Aorta (tissue), 5 donors: Measurements from ENCODE around the gene CAMK2G. TPM values are rescaled to one million over a fixed set of nuclear protein-coding genes. Genes with fewer than 3 reads are reported as not detected.

ENCODE experiments used
- ATAC-seq: fragments of 200-7000 bp; cut with Tn5 transposase; one replicate; pipeline ENCODE4 v1.9.1; 2022; ENCODE audit warnings: moderate library complexity; ENCODE audit not compliant: low FRiP score
- DNase-seq, 2 donors: peaks; one replicate each; pipeline ENCODE4 v3.0.0-alpha.2; 2020
- H3K27ac ChIP-seq, 2 donors: one replicate each; pipeline ENCODE4 v1.5.1; 2013; ENCODE audit warnings: low read length in 2 of 2, mild to moderate bottlenecking in 2 of 2, moderate library complexity in 2 of 2, control low read depth in 1 of 2, inconsistent platforms in 1 of 2, low read depth in 1 of 2
- H3K27me3 ChIP-seq, 2 donors: one replicate each; pipeline ENCODE4 v1.6.1; 2013; ENCODE audit warnings: control low read depth in 1 of 2, low read length in 1 of 2, mild to moderate bottlenecking in 1 of 2, moderate library complexity in 1 of 2; ENCODE audit not compliant: insufficient read depth in 2 of 2, control insufficient read depth in 1 of 2
- H3K36me3 ChIP-seq, 2 donors: one replicate each; pipeline ENCODE4 v1.6.1; 2013; ENCODE audit warnings: control low read depth in 1 of 2, low read length in 1 of 2, mild to moderate bottlenecking in 1 of 2; ENCODE audit not compliant: insufficient read depth in 2 of 2, control insufficient read depth in 1 of 2
- H3K4me1 ChIP-seq, 2 donors: one replicate each; pipeline ENCODE4 v1.6.1; 2013; ENCODE audit warnings: low read length in 2 of 2, control low read depth in 1 of 2, mild to moderate bottlenecking in 1 of 2, moderate library complexity in 1 of 2; ENCODE audit not compliant: insufficient read depth in 2 of 2, control insufficient read depth in 1 of 2
- H3K4me3 ChIP-seq, 2 donors: one replicate each; pipeline ENCODE4 v1.5.1; 2013; ENCODE audit warnings: low read length in 2 of 2, control low read depth in 1 of 2, mild to moderate bottlenecking in 1 of 2
- H3K9me3 ChIP-seq: one replicate; pipeline ENCODE4 v1.6.1; 2013; ENCODE audit warnings: mild to moderate bottlenecking, low read length; ENCODE audit not compliant: control insufficient read depth
- WGBS, 2 donors: extraction: QIAGEN DNeasy Blood & Tissue Kit; methylation state at CpG; one replicate each; pipeline ENCODE4 v1.1.7; 2013; 5-methylcytosine and 5-hydroxymethylcytosine counted together
- intact Hi-C, 2 donors: fragments of 100-400 bp; cut with DNase I; formaldehyde crosslinking; loops; one replicate each; pipeline versions ENCODE4 v1.14.2 to v1.15.0; 2022
- polyA plus RNA-seq, 2 donors: library from polyadenylated mRNA; stranded (reverse); fragments of 200-250 nt; gene quantifications; one replicate each; pipeline ENCODE4 v1.2.3, GENCODE V29; 2013
- total RNA-seq, 2 donors: library from RNA; stranded (reverse); fragmentation: NEBNext Ultra II Directional; extraction: Animal tissue kit (Norgen Biotek cat#: 25700); gene quantifications; one replicate each; pipeline ENCODE4 v1.2.1, GENCODE V29; 2021
- donor health status: healthy with polysubstance abuse.
- donor health status: Bipolar disorder and iron deficiency.
- donor health status: DM: no; HTN: no; CAD: no.
- donor health status: DM: no; HTN: no; CAD: no.
- donor health status: DM: yes; HTN: yes; CAD: no.

Gene CAMK2G
- total and polyA plus RNA-seq, 4 donors, result 37.1 to 76.7 (median 70.8) TPM

DNA sequence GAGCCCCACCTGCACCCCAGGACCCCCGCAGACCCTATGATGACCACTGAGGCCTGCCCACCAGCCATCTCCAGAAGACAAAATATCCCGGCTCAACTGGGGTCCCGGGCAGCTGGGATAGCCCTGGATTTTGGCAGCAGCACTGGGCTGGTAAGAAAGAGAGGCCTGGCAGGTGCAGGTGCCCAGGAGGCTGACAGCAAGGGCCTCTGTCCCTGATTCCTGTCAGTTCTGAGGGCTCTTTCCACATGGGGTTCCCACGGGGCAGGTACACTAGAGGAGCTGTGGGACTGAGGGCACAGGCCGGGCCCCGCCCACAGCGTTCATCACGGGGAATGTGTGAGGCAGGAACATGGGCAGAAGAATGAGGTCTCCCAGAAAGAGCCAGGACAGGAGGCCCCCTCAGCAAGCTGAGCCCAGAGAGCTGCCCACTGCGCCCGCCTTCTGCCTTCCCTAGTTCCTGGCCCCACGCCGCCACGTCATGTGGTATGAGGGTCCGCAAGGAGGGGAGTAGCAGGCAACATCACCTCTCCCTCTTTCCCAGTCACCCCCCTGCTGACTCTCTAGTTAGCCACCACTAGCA lies 50.1 kb downstream of the CAMK2G start:
- peak in 1 of 2 donors; percentile 41 for DNase-seq
- H3K36me3 ChIP-seq, result peaks cover 0 to 16% of the 10 kb centered on the region in 2 donors

DNA sequence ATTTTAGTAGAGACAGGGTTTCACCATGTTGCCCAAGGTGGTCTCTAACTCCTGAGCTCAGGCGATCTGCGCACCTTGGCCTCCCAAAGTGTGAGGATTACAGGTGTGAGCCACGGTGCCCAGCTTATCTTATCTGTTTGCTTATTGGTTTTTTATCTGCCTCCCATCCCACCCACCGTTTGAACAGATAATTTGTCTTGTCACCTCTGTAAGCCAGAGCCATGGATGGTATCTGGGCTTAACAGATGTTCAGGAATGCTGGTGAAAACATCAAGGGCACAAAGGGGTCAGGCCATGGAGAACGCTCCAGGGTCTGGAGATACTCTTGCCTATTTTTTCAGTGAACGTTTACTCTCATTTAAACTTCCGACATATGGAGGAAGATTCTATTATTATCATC lies 51.0 kb downstream of the CAMK2G start:
- Histone ChIP-seq H3K4me3 (no peak overlapping the region), H3K36me3 (peaks cover 0 to 16% of the 10 kb centered on the region in 2 donors), H3K4me1 (no peaks in the 10 kb centered on the region), H3K27me3 (no peaks in the 10 kb centered on the region), H3K27ac (no peak overlapping the region), H3K9me3 (no peaks in the 10 kb centered on the region)
- DNase-seq, result no peak
- 83 to 87% methylated on average over 7 of the region's 7 CpGs for whole genome bisulfite sequencing, 2 donors
- intact Hi-C loops, result no loop called here
- no peak for ATAC-seq

More for the DNA sequence above, 50.1 kb downstream of the CAMK2G start:
- H3K4me3 ChIP-seq, result no peak overlapping the region
- H3K27ac ChIP-seq, result no peak overlapping the region
- ATAC-seq, result no peak
- no peaks in the 10 kb centered on the region for H3K9me3 ChIP-seq
- H3K4me1 ChIP-seq, result no peaks in the 10 kb centered on the region
- 95% methylated on average over 11 to 14 of the region's 14 CpGs for WGBS, 2 donors
- intact Hi-C loops, result no loop called here
- H3K27me3 ChIP-seq, result no peaks in the 10 kb centered on the region

DNA sequence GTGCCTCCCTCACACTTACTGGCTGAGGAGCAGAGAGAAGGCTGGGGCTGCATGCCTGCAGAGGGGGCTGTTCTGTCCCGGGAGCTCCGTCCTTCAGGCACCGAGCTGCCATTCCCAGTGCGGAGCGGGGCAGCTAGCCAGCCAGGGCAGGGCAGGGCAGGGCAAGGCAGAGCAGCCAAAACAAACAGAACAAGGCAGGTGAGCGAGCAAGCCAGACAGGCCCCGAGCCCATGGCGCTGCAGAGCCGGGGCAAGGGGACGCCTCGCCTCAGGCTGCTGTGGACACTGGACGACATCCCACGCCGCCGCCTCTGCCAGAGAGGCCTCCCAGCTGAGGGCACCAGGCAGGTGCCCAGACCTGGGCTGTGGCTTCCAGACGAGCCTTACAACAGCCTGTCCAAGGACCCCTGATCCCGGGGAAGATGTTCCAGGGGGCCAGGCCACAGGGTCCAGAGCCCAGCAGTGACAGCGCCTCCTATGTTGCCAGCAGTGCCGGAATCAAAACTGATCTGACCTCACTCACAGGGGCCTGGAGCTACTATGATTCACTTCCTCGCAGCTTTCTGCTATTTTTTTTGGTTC lies 54.8 kb downstream of the CAMK2G start:
- Histone ChIP-seq H3K4me1 (no peaks in the 10 kb centered on the region), H3K27ac (peak overlapping the region; percentile 8 to 62), H3K27me3 (no peaks in the 10 kb centered on the region), H3K4me3 (no peak overlapping the region), H3K9me3 (no peaks in the 10 kb centered on the region), H3K36me3 (peaks cover 0 to 9% of the 10 kb centered on the region in 2 donors)
- intact Hi-C loops, result no loop called here
- peak; percentile 27 for ATAC-seq
- WGBS, 2 donors, result 32 to 35% methylated on average over 20 of the region's 20 CpGs
- DNase-seq, result peak in 1 of 2 donors; percentile 61

DNA sequence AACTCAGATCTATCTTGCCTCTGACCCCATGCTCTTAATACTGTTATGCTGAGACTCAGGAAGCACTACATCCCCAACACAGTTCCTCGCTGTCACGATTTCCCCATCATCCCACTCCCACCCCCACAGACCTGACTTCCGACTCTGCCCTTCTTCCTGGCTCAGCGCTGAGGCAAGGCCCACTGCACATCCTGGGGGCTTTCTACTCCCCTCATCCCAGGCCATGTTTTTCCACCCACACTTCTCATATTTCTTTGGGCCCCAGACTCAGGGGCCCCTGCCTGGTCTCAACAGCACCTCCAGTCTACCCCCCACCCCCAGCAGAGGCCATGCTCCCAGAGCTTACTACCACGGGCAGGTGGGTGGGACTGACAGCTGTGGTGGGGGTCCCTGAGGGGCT lies 55.3 kb downstream of the CAMK2G start:
- no peak for ATAC-seq

DNA sequence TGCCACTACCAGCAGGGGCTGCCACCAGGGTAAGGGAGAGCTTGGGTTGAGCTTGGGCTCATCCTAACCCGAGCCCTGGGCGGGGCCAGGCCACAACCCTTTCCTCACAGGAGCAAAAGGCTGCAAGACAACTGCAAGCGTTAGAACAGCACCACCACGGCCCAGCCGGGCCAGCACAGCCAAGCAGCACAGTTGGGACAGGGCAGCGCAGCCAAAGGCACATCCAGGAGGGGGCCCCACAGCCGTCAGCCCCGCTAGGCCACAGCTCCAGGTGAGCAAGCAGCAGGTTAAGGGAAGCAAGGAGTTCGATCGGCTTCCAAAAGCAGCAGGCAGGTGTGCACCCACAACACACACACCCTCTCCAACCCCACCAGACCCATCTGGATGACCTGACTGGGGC lies 56.0 kb downstream of the CAMK2G start:
- DNase-seq, result peak in 1 of 2 donors; percentile 52
- no peaks in the 10 kb centered on the region for H3K4me1 ChIP-seq
- H3K9me3 ChIP-seq, result no peaks in the 10 kb centered on the region
- H3K27me3 ChIP-seq, result no peaks in the 10 kb centered on the region
- no peak overlapping the region for H3K27ac ChIP-seq
- no peak overlapping the region for H3K4me3 ChIP-seq
- WGBS, 2 donors, result 83 to 89% methylated on average over 10 of the region's 10 CpGs
- no peak for ATAC-seq
- intact Hi-C loops, result no loop called here
- H3K36me3 ChIP-seq, result peaks cover 0 to 8% of the 10 kb centered on the region in 2 donors

More for the DNA sequence above, 55.3 kb downstream of the CAMK2G start:
- no peak for DNase-seq
- Histone ChIP-seq H3K27me3 (no peaks in the 10 kb centered on the region), H3K36me3 (peaks cover 0 to 6% of the 10 kb centered on the region in 2 donors), H3K27ac (peak overlapping the region; percentile 8 to 62), H3K4me1 (no peaks in the 10 kb centered on the region), H3K4me3 (no peak overlapping the region), H3K9me3 (no peaks in the 10 kb centered on the region)
- intact Hi-C loops, result no loop called here
- WGBS, 2 donors, result 65 to 69% methylated on average over 5 of the region's 5 CpGs

DNA sequence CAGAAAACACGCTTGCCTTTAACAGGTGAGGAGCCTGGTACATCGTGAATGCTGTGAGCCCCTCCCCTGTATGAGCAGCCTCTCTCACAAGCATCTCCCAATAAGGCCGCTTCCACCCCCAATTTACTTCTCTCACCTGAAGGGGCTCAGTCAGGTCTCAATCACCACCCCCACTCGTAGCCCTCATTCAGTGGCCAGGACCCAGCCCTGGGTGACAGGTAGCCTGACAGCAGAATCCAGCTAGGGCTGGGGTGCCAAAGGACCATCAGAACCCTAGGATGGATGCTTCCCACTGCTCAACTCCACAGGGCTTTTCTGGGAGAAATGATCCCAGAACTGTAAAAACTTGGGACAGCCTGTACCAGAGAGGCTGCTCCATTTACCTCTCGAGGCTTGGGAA lies 56.5 kb downstream of the CAMK2G start:
- intact Hi-C loops, result no loop called here
- Histone ChIP-seq H3K4me1 (no peaks in the 10 kb centered on the region), H3K9me3 (no peaks in the 10 kb centered on the region), H3K27ac (no peak overlapping the region), H3K4me3 (no peak overlapping the region), H3K27me3 (no peaks in the 10 kb centered on the region), H3K36me3 (peaks cover 0 to 8% of the 10 kb centered on the region in 2 donors)
- DNase-seq (no peak), ATAC-seq (no peak)
- 89% methylated on average over 5 of the region's 5 CpGs for WGBS, 2 donors

DNA sequence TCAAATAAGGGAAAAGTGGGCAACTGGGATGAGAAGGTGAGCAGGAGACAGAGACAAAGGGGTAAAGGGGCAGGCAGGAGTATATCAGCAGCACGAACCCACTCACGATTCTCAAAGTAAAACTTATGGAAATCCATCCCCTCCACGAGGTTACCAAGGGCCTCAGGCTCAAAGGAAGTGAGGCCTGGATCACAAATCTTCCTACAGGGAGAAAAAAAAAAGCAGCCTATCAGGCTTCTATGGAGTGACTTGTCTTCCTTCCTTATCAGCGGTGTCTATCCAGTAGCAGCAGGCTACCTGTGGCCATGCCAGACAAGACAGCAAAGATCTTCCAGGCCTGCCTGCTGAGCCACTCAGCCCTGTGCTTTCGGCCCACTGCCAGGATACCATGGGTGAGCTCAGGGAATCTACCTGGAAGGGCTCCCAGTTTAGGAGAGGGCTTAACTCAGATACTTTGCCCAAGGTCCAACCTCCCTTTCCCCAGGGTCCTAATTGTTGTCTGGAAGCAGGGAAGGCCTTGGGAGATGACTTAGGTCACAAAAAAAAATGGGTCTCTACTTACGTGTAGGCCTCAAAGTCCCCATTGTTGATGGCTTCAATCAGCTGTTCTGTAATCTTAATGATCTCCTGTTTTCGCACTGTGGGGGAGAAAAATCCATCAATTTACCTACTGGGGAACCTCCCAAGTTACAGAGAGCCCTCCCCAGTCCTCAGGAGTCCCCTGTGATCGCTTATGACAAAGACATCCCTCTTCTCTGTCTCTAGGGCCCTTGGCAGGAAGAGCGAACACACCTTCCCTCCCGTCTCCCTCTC lies 57.2 kb downstream of the CAMK2G start:
- H3K36me3 ChIP-seq, result peaks cover 0 to 10% of the 10 kb centered on the region in 2 donors
- DNase-seq (peak in 1 of 2 donors; percentile 50), ATAC-seq (no peak)
- peak overlapping the region in 1 of 2 donors; percentile 58 for H3K27ac ChIP-seq
- WGBS, 2 donors, result 86 to 87% methylated on average over 10 of the region's 10 CpGs
- intact Hi-C loops, result no loop called here
- no peaks in the 10 kb centered on the region for H3K27me3 ChIP-seq
- no peak overlapping the region for H3K4me3 ChIP-seq
- no peaks in the 10 kb centered on the region for H3K9me3 ChIP-seq
- no peaks in the 10 kb centered on the region for H3K4me1 ChIP-seq

DNA sequence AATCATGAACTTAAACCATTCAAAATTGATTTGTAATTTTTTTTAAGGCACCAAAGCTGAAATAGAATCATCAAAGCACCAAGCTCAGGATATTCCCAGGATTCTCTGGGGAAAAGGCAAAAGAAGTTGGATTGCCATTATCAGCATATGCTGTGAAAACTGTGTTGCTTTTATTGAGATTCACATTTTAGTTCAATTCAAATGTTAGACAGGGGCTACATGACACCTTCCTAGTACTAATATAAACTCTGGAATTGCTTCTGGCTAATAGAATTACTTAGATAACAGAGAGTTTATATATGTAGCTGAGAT lies 58.7 kb downstream of the CAMK2G start:
- Histone ChIP-seq H3K27ac (no peak overlapping the region), H3K4me3 (no peak overlapping the region), H3K4me1 (no peaks in the 10 kb centered on the region), H3K27me3 (no peaks in the 10 kb centered on the region), H3K9me3 (no peaks in the 10 kb centered on the region), H3K36me3 (peaks cover 0 to 6% of the 10 kb centered on the region in 2 donors)
- intact Hi-C loops, result no loop called here
- DNase-seq (no peak), ATAC-seq (no peak)
